T-helper 1 cell (primary cell): ENCODE data around the gene AKR1E2.

Experiments
- DNase-seq, 5 donors: peaks; one replicate each; pipeline ENCODE4 v3.0.0-alpha.2; 2012 to 2020
- total RNA-seq, 4 donors: gene quantifications; one replicate each; lab custom pipeline; 2026; lab: John Stamatoyannopoulos, UW

AKR1E2 gene
- total RNA-seq = 5.1 to 14.6 (median 7.8) reads per million in 4 donors

DNA sequence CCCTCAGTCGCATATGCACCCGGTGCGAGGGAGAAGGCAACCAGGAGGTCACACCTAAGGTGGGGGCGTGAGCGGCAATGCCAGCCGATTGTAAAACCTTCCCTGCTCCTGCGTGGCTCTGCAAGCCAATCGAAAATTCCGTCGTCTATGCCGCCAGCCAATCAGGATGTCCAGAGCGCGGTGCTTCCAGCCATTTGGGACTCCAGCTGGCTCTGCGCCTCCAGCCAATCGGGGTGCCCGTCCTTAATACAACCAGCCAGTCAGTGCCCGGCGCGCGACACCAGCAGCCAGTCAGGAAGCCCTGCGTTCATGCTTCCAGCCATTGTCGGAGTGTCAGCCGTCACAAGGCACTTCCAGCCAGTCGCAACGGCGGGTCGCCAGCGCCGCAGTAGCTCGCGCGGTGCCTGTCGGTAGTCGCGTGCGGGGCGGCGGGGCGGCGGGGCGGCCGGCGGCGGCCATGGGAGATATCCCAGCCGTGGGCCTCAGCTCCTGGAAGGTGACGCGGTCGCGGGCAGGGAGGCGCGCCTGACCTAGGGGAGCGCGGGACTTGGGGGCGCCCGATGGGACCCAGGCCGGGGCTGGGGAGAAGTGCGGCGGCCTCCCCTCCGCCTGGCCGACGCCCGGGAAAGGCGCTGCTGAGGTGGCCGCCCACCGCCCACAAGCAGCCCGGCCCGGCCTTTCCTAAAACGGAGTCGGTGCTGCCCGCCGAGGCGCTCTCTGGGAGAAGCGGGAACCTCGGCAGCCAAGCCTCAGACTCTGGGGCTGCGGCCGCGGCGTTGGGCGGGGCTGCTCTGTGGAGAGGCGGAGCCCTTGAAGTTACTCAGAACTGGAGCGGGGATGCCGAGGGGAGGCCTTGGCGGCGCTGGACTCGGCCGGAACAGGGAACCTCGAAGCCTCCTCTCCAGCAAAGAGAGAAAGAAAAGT lies at the start of gene AKR1E2:
Gene AKR1E2, plus strand, starts transcription at position 340 of the 924 bp plus-strand sequence. Its CDS starts 118 bp downstream, at position 458.
- DNase-seq = peak; percentile 58 to 86 (median 73)

DNA sequence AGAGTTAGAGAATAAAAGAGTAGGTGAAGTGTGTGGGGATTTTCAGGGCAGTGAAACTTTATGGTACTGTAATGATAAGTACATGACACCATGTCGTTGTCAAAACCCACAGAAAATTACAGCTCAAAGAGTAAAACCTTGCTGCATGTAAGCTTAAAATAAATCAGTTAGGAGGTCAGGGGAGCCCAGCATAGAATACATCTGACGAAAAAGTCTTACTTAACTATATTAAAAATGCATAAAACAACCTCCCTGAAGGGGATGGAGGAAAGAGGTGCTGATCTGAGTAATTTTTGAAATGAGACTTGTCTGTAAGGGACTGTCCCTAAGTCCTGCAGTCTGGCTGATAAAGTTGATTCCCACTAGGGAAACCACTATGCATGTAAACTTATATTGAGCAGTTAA lies 49.8 kb upstream of the AKR1E2 start:
- DNase-seq = no peak

DNA sequence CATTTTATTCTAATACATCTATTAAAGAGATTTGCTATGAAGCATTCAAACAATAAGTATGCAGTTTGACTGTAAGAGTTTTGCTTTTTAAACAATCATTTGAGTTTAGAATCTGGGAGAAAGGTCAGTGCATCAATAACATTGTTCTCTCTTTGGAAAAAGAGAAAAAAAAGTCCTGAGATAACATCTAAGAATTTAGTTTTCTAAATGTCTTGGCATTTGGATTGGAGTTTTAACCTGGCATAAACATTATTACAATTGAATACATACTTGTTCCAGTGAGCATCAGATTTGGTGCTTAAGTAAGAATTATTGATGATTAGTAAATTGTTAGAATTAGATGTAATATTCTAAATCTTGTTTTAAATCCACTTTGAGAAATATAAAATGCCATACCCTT lies 47.2 kb upstream of the AKR1E2 start:
- no peak for DNase-seq

DNA sequence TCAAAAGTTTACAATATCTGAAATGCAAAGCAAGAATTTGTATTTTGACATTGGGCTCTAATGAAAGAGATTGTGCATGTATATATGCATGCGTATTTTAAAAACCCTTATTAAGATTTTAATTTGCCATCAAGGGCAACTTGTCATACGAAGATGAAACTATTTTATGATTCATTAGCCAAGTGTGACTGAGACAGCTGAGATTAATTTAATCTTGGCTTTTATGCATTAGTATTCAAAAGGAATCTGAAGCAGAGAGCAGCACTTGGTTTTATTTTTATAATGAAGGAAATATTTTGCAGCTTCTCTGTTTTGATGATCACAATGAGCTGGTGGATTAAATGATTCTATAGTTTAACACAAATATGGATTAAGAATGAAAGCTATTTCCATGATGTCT lies 45.9 kb upstream of the AKR1E2 start:
- no peak for DNase-seq

DNA sequence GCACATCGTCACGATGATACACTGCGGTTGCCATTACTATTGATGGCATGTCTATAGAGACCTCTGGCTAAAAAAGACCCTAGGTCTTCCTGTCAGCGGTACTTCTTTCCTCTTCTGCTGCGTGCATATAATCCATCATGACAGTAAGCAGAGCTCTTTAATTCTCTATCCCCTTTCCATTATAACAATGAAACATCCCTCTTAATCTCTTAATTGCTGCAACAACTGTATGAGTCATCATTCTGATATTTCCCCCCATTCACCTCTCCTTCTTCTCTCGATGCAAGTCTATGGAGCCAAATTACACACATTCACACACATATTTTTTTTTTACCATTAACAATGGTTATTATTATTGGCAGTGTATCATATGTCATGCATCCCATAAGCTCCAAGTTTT lies 45.2 kb upstream of the AKR1E2 start:
- no peak for DNase-seq

DNA sequence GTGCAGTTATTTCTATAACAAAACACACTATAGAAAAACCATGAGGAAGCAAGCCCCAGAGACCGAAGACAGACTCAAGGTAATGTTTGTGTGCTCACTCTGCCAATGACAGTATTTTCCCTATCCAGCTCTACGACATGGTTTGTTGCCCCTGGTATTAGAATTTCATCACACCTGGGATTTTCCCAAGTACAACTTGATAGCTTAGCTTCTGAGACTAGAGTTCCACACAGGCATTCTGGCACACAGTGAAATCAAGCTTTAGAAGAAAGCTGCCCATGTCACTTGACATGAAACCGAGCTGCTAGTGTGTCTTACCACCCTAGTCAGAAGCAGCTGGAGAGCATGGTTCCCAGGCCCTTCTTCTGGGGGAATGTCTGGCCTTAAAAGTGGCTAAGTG lies 44.1 kb upstream of the AKR1E2 start:
- no peak for DNase-seq

DNA sequence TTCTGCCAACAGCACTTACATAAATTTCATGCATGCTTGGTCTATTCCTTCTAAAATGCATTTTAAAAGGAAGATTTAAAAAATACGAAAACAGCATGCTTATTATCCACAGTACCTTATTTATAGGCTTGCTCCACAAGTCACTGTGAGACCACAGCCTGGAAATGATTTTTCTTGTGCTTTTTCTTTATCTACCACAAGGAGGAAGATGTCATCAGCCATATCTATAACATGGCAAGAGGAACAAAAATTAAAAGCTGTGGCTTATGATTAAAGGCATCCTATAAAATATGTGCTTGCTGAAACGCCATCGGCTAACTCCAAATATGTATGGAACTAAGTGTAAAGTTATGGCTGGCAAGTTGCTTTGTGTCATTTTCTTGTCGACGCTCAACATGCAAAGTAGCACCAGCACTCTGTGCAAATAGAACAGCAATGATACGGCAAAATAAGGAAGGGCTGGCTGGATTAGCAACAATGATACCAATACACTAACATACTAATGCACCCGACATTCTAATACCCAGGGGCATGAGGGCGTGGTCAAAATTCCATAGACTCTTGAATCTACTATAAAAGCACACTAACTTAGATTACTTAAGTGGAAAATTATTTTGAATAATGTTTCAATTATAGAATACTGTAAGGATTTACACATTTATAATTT lies 41.2 kb upstream of the AKR1E2 start:
- no peak for DNase-seq

DNA sequence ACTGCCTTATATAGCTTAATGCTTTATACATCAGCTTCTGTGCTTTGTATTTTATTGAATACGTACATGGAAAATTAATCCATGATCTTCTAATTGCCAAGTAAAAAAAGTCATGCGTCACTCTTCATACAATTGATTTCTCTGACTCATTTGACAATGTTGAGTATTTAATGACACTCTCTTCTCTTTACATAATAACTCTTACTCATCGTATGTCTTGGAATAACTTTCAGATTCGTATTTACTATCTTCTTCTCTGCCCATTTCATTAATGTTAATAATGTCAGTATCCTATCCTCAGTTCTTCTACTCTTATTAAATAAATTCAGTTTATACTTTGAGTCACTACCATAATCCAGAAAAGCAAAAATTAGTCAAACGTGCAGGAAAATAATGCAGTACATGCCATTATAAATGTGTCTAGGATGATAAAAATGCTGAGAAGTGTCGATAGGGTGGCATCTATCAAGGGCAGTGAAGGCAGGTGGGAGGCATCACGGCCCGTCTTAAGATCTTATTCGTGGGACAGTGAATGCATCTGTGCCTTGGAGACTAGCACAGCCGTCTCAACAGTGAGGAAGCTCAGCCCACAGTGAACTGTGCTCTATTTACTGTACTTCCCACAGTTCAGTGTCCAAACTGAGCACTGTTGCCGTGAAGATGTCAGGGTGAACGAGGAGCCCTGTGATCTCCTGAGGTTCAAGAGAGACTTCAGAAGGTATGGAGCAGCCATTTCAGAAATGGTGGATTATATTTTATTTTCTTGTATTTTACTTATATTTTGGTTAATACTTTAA lies 39.8 kb upstream of the AKR1E2 start:
- no peak for DNase-seq

DNA sequence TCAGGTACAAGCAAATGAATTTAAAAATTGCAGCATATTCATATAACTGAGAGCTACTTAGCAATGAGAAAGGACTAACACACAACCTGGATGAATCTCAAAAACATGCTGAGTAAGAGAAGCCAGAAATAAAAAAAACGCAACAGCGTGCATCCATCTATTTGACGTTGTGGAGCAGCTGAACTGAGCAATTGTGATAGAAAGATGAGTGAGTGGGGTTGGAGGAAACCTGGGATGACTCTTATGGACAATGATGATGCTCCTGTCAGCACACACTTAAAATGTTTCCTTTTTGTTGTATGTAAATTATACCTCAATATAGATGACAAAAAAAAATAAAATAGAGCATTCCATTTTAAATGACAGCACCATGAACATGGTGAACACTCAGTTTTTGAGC lies 36.0 kb upstream of the AKR1E2 start:
- DNase-seq = no peak

DNA sequence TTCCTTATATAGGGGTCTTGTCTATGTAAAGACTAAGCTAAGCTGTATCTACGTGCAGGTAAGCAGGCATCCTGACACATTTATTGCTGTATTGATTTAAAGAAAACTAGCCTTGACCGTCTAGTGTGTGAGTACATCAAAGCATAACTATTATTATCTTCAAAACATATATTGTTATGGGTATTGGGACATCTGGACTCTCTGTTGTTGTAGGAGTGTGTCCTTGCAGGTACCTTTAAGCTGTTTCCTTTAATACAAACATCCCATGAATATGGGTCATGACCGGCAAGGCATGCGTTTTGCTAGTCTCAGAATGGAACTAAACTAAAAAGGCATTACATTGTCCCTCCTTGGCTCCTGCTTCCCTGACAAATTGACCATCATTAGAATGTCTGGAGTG lies 35.1 kb upstream of the AKR1E2 start:
- no peak for DNase-seq

DNA sequence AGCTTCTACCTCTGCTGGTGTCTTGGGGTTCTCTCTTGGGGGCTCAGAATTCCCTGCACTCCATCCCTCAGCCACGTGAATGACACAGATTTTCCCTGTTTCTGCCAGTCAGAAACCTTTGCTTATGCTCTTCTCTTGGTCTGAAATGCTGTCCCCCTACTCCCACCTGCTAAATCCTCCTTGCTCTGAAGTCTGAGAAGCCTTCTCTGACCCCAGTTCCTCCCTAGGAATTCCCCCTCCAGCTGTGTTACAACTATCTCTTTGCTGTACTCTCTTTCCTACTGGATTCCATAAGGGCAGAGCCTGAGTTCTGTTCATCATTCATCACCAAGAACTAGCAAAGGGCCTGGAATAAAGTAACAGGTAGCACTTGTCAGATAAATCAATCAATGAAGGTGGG lies 33.6 kb upstream of the AKR1E2 start:
- no peak for DNase-seq

DNA sequence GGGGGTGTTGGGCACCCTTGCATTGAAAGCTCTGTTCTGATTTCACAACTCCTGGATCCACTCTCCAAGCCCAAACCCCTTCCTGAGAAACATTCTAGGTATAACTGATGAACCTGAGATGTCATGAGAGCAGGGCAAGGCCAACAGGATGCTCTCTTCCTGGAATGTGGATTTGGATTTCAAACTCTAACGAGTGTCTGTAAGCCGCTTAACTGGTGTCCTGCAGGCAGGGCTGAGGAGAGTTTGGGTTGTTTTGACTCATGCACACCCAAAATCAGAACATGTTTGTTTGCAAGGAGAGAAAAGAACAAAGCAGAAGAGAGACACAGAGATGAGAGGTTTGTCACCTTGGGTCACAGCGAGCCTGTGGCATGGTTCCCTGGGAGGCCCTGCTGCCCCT lies 24.6 kb upstream of the AKR1E2 start:
- no peak for DNase-seq

DNA sequence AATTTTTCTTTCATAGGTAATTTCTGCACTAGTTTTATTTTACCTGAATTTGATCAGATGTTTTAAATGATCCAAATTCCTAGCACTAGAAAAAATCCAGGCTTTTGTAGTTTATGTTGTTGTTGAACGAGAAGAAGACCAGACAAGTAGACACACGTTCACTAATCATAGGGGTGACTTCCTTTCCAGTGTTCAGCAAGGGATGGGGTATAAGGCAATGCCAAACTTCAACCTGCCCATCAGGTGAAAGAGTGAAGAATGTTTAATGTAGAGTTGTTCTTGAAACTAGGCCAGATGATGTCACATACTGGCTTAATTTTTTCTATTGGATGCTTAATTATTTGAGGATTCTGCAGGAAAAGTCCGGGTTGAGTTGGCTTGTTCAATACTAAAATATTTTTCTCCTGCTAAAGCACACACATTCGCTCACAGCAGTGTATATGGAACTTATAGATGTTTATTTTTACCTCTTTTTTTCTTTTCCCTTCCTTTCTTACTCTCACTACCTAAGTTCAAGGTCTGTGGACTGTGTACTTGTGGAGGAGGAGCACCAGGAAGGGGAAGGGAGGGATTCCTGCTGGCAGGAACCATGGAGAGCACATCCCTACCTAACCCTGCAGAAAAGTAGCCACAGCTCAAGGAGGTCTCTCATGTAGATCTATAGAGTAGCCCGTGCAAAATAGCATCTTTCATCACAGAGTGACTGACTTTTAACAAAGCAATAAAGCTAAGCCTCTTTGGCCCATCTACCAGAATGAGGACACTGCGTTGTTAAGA lies 23.1 kb upstream of the AKR1E2 start:
- no peak for DNase-seq

DNA sequence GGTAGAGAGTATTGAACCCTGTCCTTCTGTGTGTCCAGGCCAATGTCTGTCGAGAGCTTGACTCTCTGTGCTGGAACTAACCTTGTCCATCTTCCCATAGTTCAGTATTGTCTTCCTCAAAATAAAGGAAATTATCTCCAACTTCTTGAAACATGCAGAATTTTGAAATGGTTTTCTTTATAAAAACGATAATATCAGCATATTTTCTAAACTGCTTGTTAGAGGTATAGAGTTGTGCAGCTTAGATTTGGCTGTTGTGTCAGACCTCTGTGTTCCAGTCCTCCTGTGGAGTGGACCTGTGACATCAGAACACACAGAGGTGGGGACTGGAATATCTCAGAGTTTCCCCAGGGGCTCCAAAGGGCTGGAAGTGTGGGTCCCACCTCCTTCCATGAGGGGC lies 22.2 kb upstream of the AKR1E2 start:
- DNase-seq = no peak

DNA sequence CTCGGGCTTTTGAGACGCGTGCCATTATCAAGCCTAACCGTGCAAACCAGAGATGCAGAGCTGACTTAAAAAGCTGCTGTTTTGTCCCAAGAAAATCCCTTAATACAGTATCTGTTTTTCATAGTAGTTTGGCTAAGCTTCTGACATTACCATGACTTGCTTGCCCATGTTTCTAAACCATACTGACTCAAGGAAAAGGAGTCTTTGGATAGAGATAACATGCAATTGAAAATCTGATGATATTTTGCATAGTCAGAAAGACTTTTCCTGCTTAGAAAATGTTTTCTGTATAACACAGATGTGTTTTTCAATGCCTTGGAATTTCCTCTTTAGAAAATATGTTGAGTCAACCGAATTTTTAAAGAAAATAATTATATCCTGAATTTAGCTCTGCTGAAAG lies 21.5 kb upstream of the AKR1E2 start:
- DNase-seq = no peak

DNA sequence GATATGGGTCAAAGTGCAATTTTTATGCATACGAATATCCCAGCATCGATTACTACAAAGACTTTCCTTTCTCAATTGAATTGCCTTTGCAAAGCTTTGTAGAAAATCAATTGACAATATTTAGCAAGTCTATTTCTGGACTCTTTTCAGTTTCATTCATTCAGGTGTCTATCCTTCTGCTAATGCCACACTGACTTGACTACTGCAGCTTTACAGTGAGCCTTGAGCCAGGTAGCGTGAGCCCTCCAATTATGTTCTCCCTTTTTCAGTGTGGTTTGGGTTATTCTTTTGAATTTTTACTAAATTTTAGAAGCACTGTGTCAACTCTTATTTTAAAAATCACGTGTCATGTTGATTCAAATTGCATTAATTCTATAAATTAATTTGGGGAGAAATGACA lies 19.5 kb upstream of the AKR1E2 start:
- DNase-seq = no peak

DNA sequence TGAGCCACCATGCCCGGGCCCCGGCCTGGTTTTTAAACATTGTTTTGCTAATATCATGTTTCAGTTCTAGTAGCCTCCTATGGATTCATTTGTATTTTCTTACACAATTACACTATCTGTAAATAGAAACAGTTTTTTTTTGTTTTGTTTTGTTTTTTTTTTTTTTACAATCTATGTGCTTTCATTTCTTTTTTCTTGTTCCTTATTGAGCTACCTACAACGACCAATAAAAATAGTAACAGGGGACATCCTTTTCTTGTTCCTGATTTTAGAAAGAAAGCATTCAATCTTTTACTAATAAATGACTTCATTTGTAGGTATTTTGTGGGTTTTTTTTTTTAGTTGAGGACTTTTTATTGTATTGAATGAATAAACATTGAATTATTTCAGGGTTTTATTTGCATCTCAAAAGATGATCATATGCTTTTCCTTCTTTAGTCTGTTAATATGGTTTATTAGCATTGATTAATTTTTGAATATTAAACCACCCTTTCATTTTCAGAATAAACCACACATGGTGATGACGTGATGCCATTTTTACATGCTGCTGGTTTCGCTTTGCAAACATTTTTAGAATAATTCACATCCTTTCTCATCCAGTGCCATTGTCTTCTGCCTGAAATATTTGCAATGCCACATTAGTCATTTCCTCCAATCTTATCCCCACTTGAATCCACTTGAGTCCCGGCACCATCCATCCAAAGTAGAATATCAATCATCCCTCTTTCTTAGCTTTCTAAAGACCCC lies 18.1 kb upstream of the AKR1E2 start:
- no peak for DNase-seq

DNA sequence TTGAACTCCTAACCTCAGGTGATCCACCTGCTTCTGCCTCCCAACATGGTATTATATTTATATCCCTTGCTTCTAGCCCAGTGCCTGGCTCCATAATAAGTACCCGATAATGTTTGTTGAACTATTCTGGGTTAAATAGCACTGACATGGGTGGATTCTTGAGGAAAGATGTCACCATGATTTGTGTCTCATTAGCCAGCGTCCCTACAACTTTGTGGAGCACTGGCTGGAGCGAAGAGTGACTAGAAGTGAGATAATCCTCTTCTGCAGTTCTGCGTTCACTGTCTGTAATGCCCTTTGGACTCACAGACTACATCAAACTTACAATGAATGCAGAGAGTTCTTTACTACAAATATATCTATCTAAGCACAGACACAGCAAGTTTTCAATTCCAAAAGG lies 16.9 kb upstream of the AKR1E2 start:
- DNase-seq = no peak

DNA sequence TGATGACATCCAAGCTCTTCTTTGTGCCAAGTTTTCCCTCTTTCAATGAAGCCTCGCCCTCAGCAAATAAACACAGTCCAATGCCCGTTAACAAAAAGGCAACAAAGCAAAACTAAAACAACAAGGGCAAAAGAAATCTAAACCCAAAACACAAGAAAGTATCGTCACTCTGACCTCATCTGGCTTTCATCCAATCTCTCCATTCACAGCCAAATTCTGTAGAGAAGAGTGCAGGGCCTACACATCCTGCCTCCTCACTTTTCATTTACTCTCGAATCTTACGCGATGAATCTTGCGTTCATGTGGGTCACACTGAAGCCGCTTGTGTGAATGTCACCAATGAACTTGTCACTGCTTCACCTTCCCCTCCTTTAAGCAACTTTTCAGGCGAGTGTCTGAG lies 15.9 kb upstream of the AKR1E2 start:
- no peak for DNase-seq

DNA sequence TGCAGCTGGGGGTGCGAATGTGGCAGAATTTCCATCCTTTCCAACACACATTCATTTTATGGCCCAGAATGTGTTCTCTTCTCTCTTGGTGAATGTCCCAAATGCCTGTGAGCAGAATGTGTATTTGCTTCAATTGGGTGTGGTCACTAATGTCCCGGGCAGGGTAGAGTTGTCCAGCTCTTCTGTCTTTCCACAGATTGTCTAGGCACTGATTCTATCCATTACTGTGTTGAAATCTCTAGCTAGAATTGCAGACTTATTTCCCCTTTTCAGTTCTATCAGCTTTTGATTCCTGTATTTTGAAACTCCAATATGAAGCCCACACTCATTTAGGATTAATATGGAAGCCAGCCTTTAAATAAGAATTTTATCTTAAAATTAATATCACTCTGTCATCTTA lies 14.0 kb upstream of the AKR1E2 start:
- no peak for DNase-seq

DNA sequence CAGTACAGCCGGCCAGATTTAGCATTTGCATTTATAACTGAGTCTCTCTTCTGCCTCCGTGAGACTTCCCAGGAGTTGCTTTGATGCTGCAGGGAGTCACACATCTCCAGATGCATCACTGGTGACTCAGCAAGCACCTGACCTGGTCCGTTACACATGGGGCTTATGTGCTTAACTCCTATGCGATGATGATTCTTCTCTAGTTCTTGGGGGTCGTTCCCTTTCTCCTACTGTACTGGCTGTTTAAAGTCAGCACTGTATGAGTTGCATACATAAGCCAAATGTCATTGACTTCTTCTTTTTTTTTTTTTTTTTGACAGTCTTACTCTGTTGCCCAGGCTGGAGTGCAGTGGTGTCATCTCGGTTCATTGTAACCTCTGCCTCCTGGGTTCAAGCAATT lies 13.0 kb upstream of the AKR1E2 start:
- no peak for DNase-seq

DNA sequence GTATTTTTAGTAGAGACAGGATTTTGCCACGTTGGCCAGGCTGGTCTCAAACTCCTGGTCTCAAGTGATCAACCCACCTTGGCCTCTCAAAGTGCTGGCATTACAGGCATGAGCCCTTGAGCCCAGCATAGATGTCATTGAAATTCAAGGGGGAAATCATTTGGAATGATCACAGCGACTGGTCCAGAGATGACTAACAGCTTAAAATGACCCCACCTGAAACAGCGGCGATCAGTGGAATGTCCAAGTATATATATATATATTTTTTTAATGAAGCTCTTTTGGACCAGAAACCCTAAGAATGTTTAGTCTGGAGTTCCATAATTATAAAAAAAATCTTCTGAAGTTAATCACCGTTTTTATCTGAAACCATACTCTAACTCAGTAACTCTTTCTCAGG lies 12.5 kb upstream of the AKR1E2 start:
- no peak for DNase-seq
